HG03442 (cell line): Measurements from ENCODE around the gene APOA5.
"Not testable (repeated sequence)": the region's sequence is repeated elsewhere in the genome, so short reads cannot be mapped to it uniquely, and the experiment has no call there.

ENCODE experiments used
- ATAC-seq: cut with Tn5 transposase; IDR thresholded peaks from one replicate; pipeline ENCODE4 v1.9.1; 2021; ENCODE audit warnings: mild to moderate bottlenecking, moderate library complexity; ENCODE audit not compliant: unreplicated experiment

The APOA5 gene, protein sequence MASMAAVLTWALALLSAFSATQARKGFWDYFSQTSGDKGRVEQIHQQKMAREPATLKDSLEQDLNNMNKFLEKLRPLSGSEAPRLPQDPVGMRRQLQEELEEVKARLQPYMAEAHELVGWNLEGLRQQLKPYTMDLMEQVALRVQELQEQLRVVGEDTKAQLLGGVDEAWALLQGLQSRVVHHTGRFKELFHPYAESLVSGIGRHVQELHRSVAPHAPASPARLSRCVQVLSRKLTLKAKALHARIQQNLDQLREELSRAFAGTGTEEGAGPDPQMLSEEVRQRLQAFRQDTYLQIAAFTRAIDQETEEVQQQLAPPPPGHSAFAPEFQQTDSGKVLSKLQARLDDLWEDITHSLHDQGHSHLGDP

GRCh38 chr11:116791813-116792143 is at the start of gene APOA5:
Gene APOA5 (minus strand): TSS chr11:116791879. CDS start chr11:116791860, 19 bp downstream.
- no peak for ATAC-seq

DNA sequence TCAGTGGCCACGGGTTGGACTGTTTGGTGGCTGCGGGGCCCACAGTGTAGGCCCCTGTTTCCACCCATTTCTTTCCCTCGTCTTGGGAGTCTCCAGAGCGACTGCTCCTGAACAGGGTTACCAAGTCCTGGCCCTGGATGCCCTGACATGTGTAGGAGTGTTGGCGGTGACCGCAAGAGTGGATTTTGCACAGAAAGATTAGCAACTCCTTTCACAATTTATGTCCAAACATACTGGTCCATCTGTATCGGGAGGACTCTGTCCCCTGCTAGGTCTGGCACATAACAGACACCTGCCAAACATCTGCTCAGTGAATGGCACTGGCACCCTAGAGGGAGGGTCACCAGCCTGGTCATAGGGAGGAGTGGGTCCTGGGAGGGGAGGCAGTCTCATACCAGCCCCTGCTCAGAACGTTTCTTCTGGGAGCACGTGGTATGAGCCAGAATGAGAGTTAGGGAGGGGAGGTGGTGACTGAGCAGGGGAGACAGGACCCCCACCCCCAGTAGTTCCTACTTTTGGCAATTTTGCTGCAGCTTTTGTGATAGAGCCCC is 49.1 kb upstream of the APOA5 start:
- no peak for ATAC-seq

DNA sequence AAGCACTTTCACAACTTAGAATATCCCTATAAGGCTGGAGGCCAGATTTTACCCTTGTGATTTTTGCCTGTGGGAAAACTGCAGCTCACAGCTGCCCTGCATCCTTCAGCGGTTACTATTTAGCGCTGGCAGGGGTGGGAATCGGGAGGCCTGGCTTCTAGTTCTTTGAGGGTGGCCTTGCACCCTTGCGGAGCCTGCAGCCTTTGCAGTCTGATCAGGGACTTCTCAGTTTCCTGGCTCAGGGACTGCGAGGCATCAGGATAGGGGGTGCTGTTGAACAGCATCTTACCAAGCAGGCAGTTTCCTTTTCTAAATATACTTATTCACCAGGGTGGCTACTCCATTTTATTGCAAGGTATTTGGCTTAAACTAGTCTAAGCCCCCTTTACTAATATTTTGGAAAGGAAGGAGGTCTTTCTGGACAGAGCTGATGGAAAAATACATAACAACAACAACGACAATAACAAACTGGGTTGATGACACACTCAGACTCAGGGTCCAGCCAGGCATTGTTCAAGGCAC is 48.6 kb upstream of the APOA5 start:
- ATAC-seq: no peak

DNA sequence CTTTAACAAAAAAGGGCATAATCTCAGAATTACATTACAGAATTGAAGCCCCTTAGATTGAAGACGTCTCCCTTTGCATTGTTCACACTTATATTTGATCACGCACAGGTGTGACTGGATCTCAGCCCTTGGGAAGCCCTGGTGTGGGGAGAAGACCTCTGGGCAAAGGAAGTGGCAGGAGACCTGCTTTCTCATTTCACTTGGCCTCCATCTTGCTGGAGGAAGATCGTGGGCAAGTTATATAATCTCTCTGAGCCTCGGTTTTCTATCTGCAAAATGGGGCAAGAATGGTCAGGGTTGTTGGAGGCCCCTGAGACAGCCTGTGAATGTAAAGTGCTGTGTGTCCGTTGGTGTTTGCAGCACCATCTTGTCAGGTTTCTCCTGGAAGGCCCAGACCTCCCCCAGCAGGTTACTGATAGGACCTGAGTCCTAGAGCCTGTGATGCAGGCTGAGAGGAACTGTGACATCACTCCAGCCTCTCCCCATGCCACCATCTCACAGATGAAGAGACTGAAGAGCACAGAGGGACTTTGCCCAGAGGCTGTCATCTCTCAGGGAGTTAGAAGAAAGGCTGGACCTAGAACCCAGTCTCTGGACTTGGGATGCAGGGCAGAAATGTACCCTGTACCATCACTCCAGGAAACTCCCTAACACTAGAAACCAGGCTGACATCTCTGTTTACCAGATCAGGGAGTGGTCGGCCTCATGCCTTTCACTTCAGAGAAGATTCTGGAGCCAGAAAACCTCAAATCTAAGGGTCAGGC is 46.8 kb upstream of the APOA5 start:
- ATAC-seq: no peak

GRCh38 chr11:116837231-116838091 is 45.8 kb upstream of the APOA5 start, which contains the start of gene APOA1:
Gene APOA1 (minus strand): TSS chr11:116837622. CDS start chr11:116837387, 235 bp downstream.
- ATAC-seq: no peak

DNA sequence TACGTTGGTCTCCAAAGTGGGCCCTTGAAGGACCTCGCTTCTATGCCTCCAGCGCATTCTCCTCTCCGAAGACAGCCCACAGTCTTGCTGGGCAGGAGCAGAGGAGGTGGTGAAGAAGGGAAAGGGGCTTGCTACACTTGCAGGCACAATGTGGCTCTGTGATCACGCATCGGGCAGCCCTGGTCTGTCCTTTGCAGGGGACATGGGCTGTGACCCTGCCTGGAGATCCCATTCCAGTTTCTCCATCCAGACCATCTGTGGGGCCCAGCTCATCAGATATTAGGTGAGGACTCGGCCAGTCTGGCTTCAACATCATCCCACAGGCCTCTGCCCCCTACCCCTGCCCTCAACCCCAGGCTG is 44.9 kb upstream of the APOA5 start:
- ATAC-seq: no peak

GRCh38 chr11:116835791-116836631 is 44.3 kb upstream of the APOA5 start:
- ATAC-seq: peak; percentile 80

DNA sequence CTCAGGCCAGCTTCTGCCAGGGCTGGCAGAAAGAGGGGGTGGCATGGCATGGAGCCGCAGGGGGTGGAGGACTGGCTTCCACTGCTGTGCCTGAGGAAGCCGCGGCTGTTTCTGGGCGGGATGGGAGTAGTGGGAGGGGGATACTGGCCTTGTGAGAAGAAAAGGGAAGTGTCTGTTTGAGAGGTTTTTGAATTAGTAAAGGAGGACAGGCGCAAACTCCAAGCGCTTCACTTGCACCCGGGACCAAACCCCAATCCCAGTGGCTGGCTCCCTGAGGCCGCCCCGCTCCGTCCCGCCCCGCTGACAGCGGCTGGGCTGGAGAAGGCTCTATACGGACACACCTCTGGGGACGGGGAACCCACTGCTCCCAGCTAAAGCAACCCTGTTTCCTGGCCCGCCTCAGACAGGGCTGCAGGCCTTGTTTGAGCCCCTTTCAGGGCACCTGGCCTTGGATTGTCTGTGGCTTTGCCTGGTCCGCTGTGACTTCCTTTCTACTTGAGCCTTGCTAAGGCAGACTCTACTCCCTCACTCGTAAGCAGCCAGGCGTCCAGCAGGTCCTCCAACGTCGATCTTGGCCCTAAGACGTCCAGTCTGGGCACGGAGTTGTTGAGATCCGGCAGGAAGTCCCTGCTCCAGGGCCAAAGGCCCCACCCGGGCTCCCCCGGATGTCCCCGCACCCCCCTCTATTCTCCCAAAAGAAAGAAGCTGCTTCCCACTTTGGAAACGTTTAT is 43.5 kb upstream of the APOA5 start:
- no peak for ATAC-seq

DNA sequence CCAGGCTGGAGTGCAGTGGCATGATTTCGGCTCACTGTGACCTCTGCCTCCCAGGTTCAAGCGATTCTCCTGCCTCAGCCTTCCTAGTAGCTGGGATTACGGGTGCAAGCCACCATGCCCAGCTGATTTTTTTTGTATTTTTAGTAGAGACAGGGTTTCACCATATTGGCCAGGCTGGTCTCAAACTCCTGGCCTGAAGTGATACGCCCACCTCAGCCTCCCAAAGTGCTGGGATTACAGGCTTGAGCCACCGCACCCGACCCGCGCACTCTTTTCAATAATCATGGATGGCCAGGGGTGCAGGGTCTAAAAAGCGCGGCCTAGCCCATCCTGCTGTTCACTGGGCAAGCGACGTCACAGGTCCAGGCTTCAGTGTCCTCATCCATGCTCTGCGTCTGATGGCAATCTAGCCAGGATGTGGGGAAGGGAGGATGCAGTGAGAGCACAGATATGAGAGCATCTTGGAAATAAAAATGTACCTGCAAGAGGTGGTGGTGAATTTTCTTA is 42.9 kb upstream of the APOA5 start:
- not testable (repeated sequence) for ATAC-seq

- no peak for ATAC-seq
Measured at GRCh38 chr11:116833816-116834534, 42.3 kb upstream of the APOA5 start.

- no peak for ATAC-seq
Measured at GRCh38 chr11:116833491-116833815, 41.8 kb upstream of the APOA5 start.

- ATAC-seq: no peak
Measured at GRCh38 chr11:116832350-116833290, 40.9 kb upstream of the APOA5 start.

DNA sequence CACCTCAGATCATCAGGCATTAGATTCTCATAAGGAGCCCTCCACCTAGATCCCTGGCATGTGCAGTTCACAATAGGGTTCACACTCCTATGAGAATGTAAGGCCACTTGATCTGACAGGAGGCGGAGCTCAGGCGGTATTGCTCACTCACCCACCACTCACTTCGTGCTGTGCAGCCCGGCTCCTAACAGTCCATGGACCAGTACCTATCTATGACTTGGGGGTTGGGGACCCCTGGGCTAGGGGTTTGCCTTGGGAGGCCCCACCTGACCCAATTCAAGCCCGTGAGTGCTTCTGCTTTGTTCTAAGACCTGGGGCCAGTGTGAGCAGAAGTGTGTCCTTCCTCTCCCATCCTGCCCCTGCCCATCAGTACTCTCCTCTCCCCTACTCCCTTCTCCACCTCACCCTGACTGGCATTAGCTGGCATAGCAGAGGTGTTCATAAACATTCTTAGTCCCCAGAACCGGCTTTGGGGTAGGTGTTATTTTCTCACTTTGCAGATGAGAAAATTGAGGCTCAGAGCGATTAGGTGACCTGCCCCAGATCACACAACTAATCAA is 40.2 kb upstream of the APOA5 start:
- ATAC-seq: no peak

DNA sequence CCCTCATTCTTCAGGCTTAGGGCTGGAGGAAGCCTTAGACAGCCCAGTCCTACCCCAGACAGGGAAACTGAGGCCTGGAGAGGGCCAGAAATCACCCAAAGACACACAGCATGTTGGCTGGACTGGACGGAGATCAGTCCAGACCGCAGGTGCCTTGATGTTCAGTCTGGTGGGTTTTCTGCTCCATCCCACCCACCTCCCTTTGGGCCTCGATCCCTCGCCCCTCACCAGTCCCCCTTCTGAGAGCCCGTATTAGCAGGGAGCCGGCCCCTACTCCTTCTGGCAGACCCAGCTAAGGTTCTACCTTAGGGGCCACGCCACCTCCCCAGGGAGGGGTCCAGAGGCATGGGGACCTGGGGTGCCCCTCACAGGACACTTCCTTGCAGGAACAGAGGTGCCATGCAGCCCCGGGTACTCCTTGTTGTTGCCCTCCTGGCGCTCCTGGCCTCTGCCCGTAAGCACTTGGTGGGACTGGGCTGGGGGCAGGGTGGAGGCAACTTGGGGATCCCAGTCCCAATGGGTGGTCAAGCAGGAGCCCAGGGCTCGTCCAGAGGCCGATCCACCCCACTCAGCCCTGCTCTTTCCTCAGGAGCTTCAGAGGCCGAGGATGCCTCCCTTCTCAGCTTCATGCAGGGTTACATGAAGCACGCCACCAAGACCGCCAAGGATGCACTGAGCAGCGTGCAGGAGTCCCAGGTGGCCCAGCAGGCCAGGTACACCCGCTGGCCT is 38.7 kb upstream of the APOA5 start:
- ATAC-seq: no peak

- ATAC-seq: no peak
Measured at GRCh38 chr11:116829525-116830183, 38.0 kb upstream of the APOA5 start, which contains the start of gene APOC3. Gene APOC3 (plus strand): TSS chr11:116829907. CDS start chr11:116830583, 676 bp downstream.
